SJSA1 (cell line): Measurements from ENCODE around the gene ARHGAP26. TPM values are rescaled to one million over a fixed set of nuclear protein-coding genes. Genes with fewer than 3 reads are reported as not detected.

Experiments used
- DNase-seq, 2 experiments: peaks; one replicate each; pipeline ENCODE4 v3.0.0-alpha.2; 2015 to 2020; ENCODE audit warnings: low spot score in 2 of 2, low read depth in 1 of 2
- H3K27ac ChIP-seq: fragments of 250-450 bp; sonication (Bioruptor Pico); 2 replicates; pipeline ENCODE4 v1.5.1; 2020; ENCODE audit warnings: mild to moderate bottlenecking, moderate library complexity
- H3K27me3 ChIP-seq: fragments of 250-450 bp; sonication (Bioruptor Pico); replicated peaks from 2 replicates; pipeline ENCODE4 v1.5.1; 2020; ENCODE audit warnings: mild to moderate bottlenecking, moderate library complexity
- H3K36me3 ChIP-seq: fragments of 250-450 bp; sonication (Bioruptor Pico); 2 replicates; pipeline ENCODE4 v1.5.1; 2020; ENCODE audit warnings: mild to moderate bottlenecking
- H3K4me1 ChIP-seq: fragments of 250-450 bp; sonication (Bioruptor Pico); replicated peaks from 2 replicates; pipeline ENCODE4 v1.6.1; 2021; ENCODE audit warnings: mild to moderate bottlenecking
- H3K4me3 ChIP-seq: fragments of 250-450 bp; sonication (Bioruptor Pico); 2 replicates; pipeline ENCODE4 v1.5.1; 2020; ENCODE audit warnings: mild to moderate bottlenecking
- H3K9me3 ChIP-seq: fragments of 250-450 bp; sonication (Bioruptor Pico); replicated peaks from 2 replicates; pipeline ENCODE4 v1.5.1; 2020; ENCODE audit warnings: mild to moderate bottlenecking
- total RNA-seq: library from RNA; depleted of rRNA; stranded (reverse); fragments of >200 nt; shearing (Covaris generic); gene quantifications from 2 replicates; pipeline ENCODE4 v1.2.3, GENCODE V29; 2014

ARHGAP26 gene
- total RNA-seq, 1 experiment from 2014 or later: 10.2 TPM

- no peak for DNase-seq
- Histone ChIP-seq H3K9me3 (no peaks in the 10 kb centered on the region), H3K27ac (no peak overlapping the region), H3K36me3 (0 out of 2 replicates have a peak, but pooled peaks cover 4% of the 10 kb centered on the region), H3K4me1 (peaks cover 21% of the 10 kb centered on the region), H3K27me3 (no peaks in the 10 kb centered on the region), H3K4me3 (no peak overlapping the region)
Observed at GRCh38 chr5:143183989-143184388, 413.8 kb downstream of the ARHGAP26 start.

DNA sequence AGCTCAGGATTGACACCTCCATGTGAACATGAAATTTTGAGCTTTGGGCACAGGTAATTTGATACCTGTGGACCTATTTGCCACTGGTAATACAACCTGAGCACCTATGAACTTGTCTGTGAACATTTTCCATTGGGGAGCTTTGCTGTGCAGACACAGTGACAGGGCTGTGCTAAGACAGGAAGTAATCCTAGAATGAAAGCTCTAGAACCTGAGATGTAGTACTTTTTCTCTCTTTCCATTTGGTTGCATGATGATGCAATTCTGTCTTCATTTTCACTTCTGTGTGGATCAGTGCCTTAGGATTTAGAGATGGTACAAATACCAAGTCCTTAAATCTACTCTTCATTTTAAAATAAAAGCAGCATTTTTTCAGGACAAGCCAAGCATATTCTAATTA is 416.4 kb downstream of the ARHGAP26 start:
- no peak overlapping the region for H3K27ac ChIP-seq
- H3K36me3 ChIP-seq: 0 out of 2 replicates have a peak, but pooled peaks cover 4% of the 10 kb centered on the region
- peaks cover 21% of the 10 kb centered on the region for H3K4me1 ChIP-seq
- no peaks in the 10 kb centered on the region for H3K27me3 ChIP-seq
- H3K9me3 ChIP-seq: no peaks in the 10 kb centered on the region
- no peak overlapping the region for H3K4me3 ChIP-seq
- DNase-seq: no peak

- Histone ChIP-seq H3K27me3 (no peaks in the 10 kb centered on the region), H3K9me3 (no peaks in the 10 kb centered on the region), H3K4me1 (peaks cover 15% of the 10 kb centered on the region), H3K27ac (no peak overlapping the region), H3K4me3 (no peak overlapping the region), H3K36me3 (0 out of 2 replicates have a peak, but pooled peaks cover 2% of the 10 kb centered on the region)
- no peak for DNase-seq
Observed at GRCh38 chr5:143187495-143187894, 417.3 kb downstream of the ARHGAP26 start.

DNA sequence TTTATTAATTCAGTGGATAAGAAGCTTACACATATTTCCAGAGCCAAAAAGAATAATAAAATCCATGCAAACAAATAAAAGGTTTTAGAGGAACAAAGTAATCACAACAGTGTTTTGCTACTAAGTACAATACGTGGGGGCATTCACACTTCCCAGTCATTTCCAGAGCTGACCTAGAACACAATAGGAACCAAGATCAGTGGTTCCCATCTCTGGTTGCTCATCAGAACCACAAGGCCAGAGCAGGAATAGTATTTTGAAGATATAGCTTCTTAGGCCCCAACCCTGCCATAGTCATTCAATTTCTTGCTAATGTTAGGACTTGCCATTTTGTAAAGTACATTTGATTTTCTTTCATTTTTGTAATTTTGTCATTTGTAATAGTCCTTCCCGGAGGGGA is 417.9 kb downstream of the ARHGAP26 start:
- no peak for DNase-seq
- no peaks in the 10 kb centered on the region for H3K27me3 ChIP-seq
- peaks cover 9% of the 10 kb centered on the region for H3K4me1 ChIP-seq
- H3K27ac ChIP-seq: no peak overlapping the region
- H3K4me3 ChIP-seq: no peak overlapping the region
- no peaks in the 10 kb centered on the region for H3K9me3 ChIP-seq
- no peaks in the 10 kb centered on the region for H3K36me3 ChIP-seq

DNA sequence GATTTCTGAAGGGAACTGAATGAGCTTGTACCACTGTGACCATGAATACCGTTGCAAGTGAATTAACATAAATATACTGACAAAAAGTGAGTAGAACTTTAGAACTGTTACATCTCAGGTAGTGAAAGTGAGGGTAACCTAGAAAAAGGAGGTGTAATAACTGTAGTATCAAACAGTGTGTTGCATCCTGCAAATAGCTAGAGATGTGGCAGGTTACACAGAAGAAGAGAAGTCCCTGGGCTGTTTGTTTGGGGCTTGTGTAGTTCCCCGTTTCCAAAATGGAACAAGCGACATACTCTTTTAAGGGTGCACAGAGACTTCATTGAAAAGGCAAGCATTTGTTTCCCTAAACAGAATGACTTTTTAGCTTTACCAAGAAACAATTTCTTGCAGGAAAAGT is 418.5 kb downstream of the ARHGAP26 start:
- H3K4me3 ChIP-seq: no peak overlapping the region
- H3K27me3 ChIP-seq: no peaks in the 10 kb centered on the region
- H3K36me3 ChIP-seq: no peaks in the 10 kb centered on the region
- DNase-seq: no peak
- H3K27ac ChIP-seq: no peak overlapping the region
- H3K4me1 ChIP-seq: peaks cover 5% of the 10 kb centered on the region; the same call in 1 of the 2 replicates
- H3K9me3 ChIP-seq: no peaks in the 10 kb centered on the region

- H3K27ac ChIP-seq: no peak overlapping the region
- no peak overlapping the region for H3K4me3 ChIP-seq
- H3K36me3 ChIP-seq: no peaks in the 10 kb centered on the region
- H3K27me3 ChIP-seq: no peaks in the 10 kb centered on the region
- H3K4me1 ChIP-seq: peaks cover 4% of the 10 kb centered on the region; the same call in 1 of the 2 replicates
- H3K9me3 ChIP-seq: no peaks in the 10 kb centered on the region
- DNase-seq: no peak
Observed at GRCh38 chr5:143190260-143190810, 420.2 kb downstream of the ARHGAP26 start.

DNA sequence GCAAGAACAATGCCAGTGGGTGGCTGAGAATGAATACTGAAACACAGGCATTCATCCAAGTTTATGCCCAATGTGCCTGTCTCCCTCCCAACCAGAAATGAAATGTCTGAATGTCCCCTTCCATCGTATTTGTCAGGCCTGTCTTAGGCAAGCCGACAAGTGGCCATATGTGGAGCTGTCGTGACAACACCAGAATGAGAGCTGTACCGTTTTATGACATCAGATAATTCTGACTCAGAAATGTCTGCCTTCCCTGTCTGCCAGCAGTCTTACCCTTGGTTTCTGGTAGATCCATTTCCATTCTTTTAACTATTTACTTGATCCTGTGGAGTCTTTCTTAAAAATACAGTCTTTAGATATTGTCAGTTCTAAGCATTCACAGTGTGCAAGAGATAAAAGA is 421.5 kb downstream of the ARHGAP26 start:
- DNase-seq: no peak

GRCh38 chr5:143192191-143192900 is 422.2 kb downstream of the ARHGAP26 start:
- DNase-seq: no peak
- H3K27me3 ChIP-seq: no peaks in the 10 kb centered on the region
- H3K36me3 ChIP-seq: no peaks in the 10 kb centered on the region
- no peak overlapping the region for H3K4me3 ChIP-seq
- peaks cover 7% of the 10 kb centered on the region for H3K4me1 ChIP-seq
- H3K9me3 ChIP-seq: no peaks in the 10 kb centered on the region
- no peak overlapping the region for H3K27ac ChIP-seq

More for the DNA sequence above, 421.5 kb downstream of the ARHGAP26 start:
- peaks cover 4% of the 10 kb centered on the region; the same call in 1 of the 2 replicates for H3K4me1 ChIP-seq
- H3K36me3 ChIP-seq: no peaks in the 10 kb centered on the region
- H3K9me3 ChIP-seq: no peaks in the 10 kb centered on the region
- no peak overlapping the region for H3K4me3 ChIP-seq
- no peak overlapping the region for H3K27ac ChIP-seq
- H3K27me3 ChIP-seq: no peaks in the 10 kb centered on the region

DNA sequence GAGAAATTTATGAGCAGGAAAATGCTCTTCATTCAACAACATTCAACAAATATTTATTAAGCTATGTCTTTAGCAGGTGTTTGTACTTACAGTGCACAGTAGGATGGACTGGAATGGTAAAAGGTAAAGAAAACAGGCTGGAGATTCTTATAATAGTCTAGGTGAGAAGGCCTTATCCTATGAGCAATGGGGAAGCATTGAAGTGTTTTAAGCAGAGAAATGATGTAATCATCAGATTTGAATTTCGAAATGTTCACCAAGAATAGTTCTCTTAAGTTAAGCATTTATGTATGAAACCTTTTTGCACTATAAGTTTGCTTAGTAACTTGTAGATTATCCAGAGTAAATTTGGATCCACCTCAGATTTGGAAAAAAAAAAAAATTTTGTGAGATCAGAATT is 424.0 kb downstream of the ARHGAP26 start:
- Histone ChIP-seq H3K27ac (no peak overlapping the region), H3K27me3 (no peaks in the 10 kb centered on the region), H3K4me3 (no peak overlapping the region), H3K36me3 (no peaks in the 10 kb centered on the region), H3K4me1 (peaks cover 9% of the 10 kb centered on the region), H3K9me3 (no peaks in the 10 kb centered on the region)
- DNase-seq: no peak

DNA sequence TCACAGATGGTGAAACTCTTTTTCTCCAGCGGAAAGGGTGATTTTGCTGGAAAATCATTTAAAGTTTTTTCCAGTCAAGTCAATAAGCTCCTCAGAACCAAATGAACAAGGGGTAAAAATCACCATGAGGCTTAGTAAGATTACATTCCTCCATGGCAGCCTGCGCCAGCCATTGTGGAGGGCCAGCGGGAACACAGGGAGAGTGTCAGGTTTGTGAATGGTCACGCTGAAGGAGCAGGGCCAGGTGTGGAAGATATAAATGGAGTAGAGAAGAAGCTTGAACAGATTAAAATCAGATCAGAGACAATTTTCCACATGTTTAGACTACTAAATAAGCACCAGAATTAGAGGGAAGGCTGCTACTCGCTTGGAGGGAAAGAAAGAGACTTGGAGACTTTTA is 424.5 kb downstream of the ARHGAP26 start:
- no peak for DNase-seq
- Histone ChIP-seq H3K4me3 (no peak overlapping the region), H3K9me3 (no peaks in the 10 kb centered on the region), H3K27me3 (no peaks in the 10 kb centered on the region), H3K27ac (no peak overlapping the region), H3K36me3 (no peaks in the 10 kb centered on the region), H3K4me1 (peaks cover 9% of the 10 kb centered on the region)

DNA sequence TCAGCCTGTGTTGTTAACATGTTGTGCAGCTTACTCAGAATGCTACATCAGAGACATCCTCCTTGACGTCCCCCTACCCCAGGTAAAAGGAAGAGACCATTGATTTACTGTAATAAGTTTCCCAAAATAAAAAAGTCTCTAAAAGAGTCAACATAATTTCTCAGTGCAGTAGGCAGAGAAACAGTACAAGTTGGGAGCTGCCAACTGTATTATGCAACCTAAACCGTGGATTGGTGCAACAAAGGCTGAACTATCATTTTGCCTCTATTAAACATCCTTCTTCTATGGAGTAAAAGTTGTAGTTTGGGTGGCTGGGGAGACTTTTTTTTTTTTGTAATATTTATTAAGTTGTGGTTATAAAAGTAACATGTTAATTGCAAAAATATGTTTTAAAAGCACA is 425.3 kb downstream of the ARHGAP26 start:
- Histone ChIP-seq H3K27ac (no peak overlapping the region), H3K36me3 (no peaks in the 10 kb centered on the region), H3K4me1 (peaks cover 9% of the 10 kb centered on the region), H3K27me3 (no peaks in the 10 kb centered on the region), H3K9me3 (no peaks in the 10 kb centered on the region), H3K4me3 (no peak overlapping the region)
- DNase-seq: no peak

DNA sequence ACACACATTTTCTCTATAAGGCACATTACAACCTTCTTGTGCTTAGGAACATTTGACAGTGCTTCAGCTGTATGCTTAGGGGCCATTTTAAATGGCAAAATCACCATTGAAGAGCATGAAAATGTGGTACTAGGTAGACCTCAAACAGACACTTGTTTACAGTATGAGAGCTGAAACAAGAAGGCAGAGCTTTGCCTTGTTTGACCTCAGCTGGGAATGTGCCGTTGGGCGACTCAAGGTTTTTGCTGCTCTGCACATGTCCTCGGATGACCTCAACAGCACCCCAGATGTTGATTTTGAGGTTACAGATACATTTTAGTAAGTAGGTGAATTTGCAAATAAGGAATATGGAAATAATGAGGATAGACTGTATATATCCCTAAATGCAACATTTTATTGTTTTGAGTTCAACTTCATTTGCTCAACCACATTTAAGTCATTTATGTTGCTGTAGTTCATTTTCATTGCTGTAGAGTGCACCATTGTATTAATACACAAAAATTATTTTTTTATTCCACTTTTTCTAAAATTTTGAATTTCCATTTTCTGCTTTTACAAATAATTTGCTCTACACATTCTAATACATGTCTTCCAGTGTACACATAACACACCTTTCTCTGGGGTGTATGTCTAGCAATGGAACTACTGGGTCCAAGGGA is 426.6 kb downstream of the ARHGAP26 start:
- Histone ChIP-seq H3K9me3 (no peaks in the 10 kb centered on the region), H3K36me3 (no peaks in the 10 kb centered on the region), H3K4me3 (no peak overlapping the region), H3K4me1 (peaks cover 20% of the 10 kb centered on the region), H3K27ac (no peak overlapping the region), H3K27me3 (no peaks in the 10 kb centered on the region)
- no peak for DNase-seq

DNA sequence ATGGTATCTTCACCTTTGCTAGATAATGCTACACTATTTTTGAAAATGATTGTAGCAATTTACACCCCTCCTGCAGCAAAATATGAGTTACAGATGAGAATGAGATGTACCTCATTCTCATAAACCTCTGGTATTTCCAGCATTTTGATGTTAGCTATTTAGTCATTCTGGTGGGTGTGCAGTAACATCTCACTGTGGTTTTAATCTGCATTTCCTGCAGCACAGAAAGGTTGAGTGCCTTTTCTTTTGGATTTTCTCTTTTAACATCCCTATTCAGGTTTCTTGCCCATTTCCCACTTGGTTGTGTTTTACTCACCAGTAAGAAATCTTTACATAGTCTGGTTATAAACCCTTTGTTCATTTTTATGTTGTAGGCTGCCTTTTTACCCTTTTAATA is 427.1 kb downstream of the ARHGAP26 start:
- no peaks in the 10 kb centered on the region for H3K36me3 ChIP-seq
- no peaks in the 10 kb centered on the region for H3K9me3 ChIP-seq
- no peak for DNase-seq
- H3K27ac ChIP-seq: no peak overlapping the region
- H3K27me3 ChIP-seq: no peaks in the 10 kb centered on the region
- no peak overlapping the region for H3K4me3 ChIP-seq
- H3K4me1 ChIP-seq: peaks cover 21% of the 10 kb centered on the region

DNA sequence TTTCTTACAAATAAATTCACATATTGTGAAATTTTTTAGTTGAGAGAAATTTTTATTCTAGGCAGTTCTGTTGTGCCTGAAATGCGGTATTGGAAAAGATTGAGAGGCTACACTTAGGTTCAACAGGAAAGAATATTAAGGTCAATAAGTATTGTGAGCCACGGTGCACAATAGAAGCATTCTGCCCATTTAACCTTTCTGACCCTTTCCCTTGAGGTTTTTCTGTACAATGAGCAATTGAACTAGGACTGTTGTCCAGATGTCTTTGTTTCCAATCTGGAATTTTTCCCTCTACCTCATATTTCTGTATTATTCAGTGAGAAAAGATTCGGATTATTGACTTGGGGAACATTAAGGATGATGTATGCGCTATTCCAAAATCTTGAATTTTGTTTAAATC is 428.2 kb downstream of the ARHGAP26 start:
- H3K4me1 ChIP-seq: peaks cover 21% of the 10 kb centered on the region
- no peak for DNase-seq
- no peaks in the 10 kb centered on the region for H3K9me3 ChIP-seq

More for the DNA sequence above, 428.2 kb downstream of the ARHGAP26 start:
- Histone ChIP-seq H3K27ac (no peak overlapping the region), H3K4me3 (no peak overlapping the region), H3K27me3 (no peaks in the 10 kb centered on the region), H3K36me3 (no peaks in the 10 kb centered on the region)
